IMR-90 (cell line): ENCODE measurements around the gene NEAT1. TPM values are rescaled to one million over a fixed set of nuclear protein-coding genes. Genes with fewer than 3 reads are reported as not detected.

Source experiments
- ATAC-seq: fragments of 200-7000 bp; cut with Tn5 transposase; 2 replicates; pipeline ENCODE4 v1.9.1; 2020; ENCODE audit warnings: low read depth, mild to moderate bottlenecking, moderate library complexity
- BruUV-seq: library from RNA; stranded (reverse); fragments of 400-500 nt; replicated peaks from 2 replicates; lab custom pipeline; 2021; lab: Mats Ljungman, UMichigan
- CTCF ChIA-PET: fragments of 300-600 bp; formaldehyde crosslinking; extraction: SDS; loops from one replicate; lab custom pipeline; 2021; ENCODE audit warnings: antibody characterized with exemption; lab: Yijun Ruan, JAX
- POLR2A ChIA-PET: fragments of 300-600 bp; sonication (Branson Sonifier 250); formaldehyde crosslinking; loops from one replicate; lab custom pipeline; 2022; ENCODE audit warnings: antibody characterized with exemption; ENCODE audit not compliant: unreplicated experiment; lab: Charles Lee
- DNase-seq: peaks from one replicate; pipeline ENCODE4 v3.0.0; 2013
- H2AFZ ChIP-seq: replicated peaks from 2 replicates; pipeline ENCODE3; 2013; ENCODE audit warnings: low read length, mild to moderate bottlenecking; ENCODE audit not compliant: poor library complexity
- H2AK5ac ChIP-seq: 2 replicates; pipeline ENCODE4 v1.6.1; 2013; ENCODE audit warnings: low read depth, low read length, inconsistent platforms
- H2AK9ac ChIP-seq: replicated peaks from 2 replicates; pipeline ENCODE3; 2013; ENCODE audit warnings: mild to moderate bottlenecking, low read depth, low read length, moderate library complexity; ENCODE audit not compliant: poor library complexity
- H2BK120ac ChIP-seq: 2 replicates; pipeline ENCODE4 v1.6.1; 2013; ENCODE audit warnings: low read depth, low read length, inconsistent platforms
- H2BK15ac ChIP-seq: 3 replicates; pipeline ENCODE4 v1.6.1; 2013; ENCODE audit warnings: low read depth, low read length, inconsistent platforms
- H2BK20ac ChIP-seq: 2 replicates; pipeline ENCODE4 v1.6.1; 2013; ENCODE audit warnings: low read depth, mild to moderate bottlenecking, inconsistent platforms, low read length, moderate library complexity
- H2BK5ac ChIP-seq: 2 replicates; pipeline ENCODE4 v1.6.1; 2013; ENCODE audit warnings: mild to moderate bottlenecking, low read depth, low read length, inconsistent platforms; ENCODE audit not compliant: poor library complexity, severe bottlenecking
- H3K14ac ChIP-seq: replicated peaks from 2 replicates; pipeline ENCODE4 v1.6.1; 2013; ENCODE audit warnings: low read depth, low read length, inconsistent platforms
- H3K18ac ChIP-seq: 2 replicates; pipeline ENCODE4 v1.6.1; 2013; ENCODE audit warnings: low read depth, low read length, control low read depth
- H3K23ac ChIP-seq: 2 replicates; pipeline ENCODE4 v1.6.1; 2013; ENCODE audit warnings: low read depth, low read length, inconsistent platforms
- H3K27ac ChIP-seq: 2 replicates; pipeline ENCODE4 v1.5.1; 2013; ENCODE audit warnings: mild to moderate bottlenecking, control low read depth, low read length; ENCODE audit not compliant: insufficient read depth
- H3K27me3 ChIP-seq: 2 replicates; pipeline ENCODE4 v1.6.1; 2013; ENCODE audit warnings: low read length; ENCODE audit not compliant: control insufficient read depth, insufficient read depth
- H3K36me3 ChIP-seq: 2 replicates; pipeline ENCODE4 v1.6.1; 2013; ENCODE audit warnings: low read length, mixed read lengths; ENCODE audit not compliant: control insufficient read depth, insufficient read depth
- H3K4ac ChIP-seq: 2 replicates; pipeline ENCODE4 v1.6.1; 2013; ENCODE audit warnings: low read depth, low read length, inconsistent platforms
- H3K4me1 ChIP-seq: 2 replicates; pipeline ENCODE4 v1.6.1; 2013; ENCODE audit warnings: low read length, mixed read lengths; ENCODE audit not compliant: control insufficient read depth, insufficient read depth
- H3K4me2 ChIP-seq: 2 replicates; pipeline ENCODE4 v1.6.1; 2013; ENCODE audit warnings: low read depth, mild to moderate bottlenecking, control low read depth, low read length, moderate library complexity
- H3K4me3 ChIP-seq: 2 replicates; pipeline ENCODE4 v1.5.1; 2013; ENCODE audit warnings: low read depth, mild to moderate bottlenecking, control low read depth, low read length, moderate library complexity; ENCODE audit not compliant: insufficient read depth
- H3K56ac ChIP-seq: 2 replicates; pipeline ENCODE4 v1.6.1; 2013; ENCODE audit warnings: low read length, inconsistent platforms; ENCODE audit not compliant: insufficient read depth; ENCODE audit errors: extremely low read depth
- H3K79me1 ChIP-seq, 2 experiments: 2 replicates each; pipeline ENCODE4 v1.6.1; 2013; ENCODE audit warnings: low read length in 2 of 2, inconsistent platforms in 1 of 2, low read depth in 1 of 2
- H3K9ac ChIP-seq: 2 replicates; pipeline ENCODE4 v1.6.1; 2013; ENCODE audit warnings: low read depth, low read length, control low read depth
- H3K9me1 ChIP-seq: 2 replicates; pipeline ENCODE4 v1.6.1; 2013; ENCODE audit warnings: low read length, inconsistent platforms; ENCODE audit not compliant: insufficient read depth
- H3K9me3 ChIP-seq: 2 replicates; pipeline ENCODE4 v1.6.1; 2013; ENCODE audit warnings: low read length; ENCODE audit not compliant: control insufficient read depth, insufficient read depth
- H4K20me1 ChIP-seq: 2 replicates; pipeline ENCODE4 v1.6.1; 2013; ENCODE audit warnings: low read length, inconsistent platforms; ENCODE audit not compliant: insufficient read depth
- H4K5ac ChIP-seq: 2 replicates; pipeline ENCODE4 v1.6.1; 2013; ENCODE audit warnings: mild to moderate bottlenecking, low read depth, low read length, control low read depth
- H4K8ac ChIP-seq, 2 experiments: 2 replicates each; pipeline ENCODE4 v1.6.1; 2013; ENCODE audit warnings: low read depth in 2 of 2, low read length in 2 of 2, control low read depth in 1 of 2, inconsistent platforms in 1 of 2
- H4K91ac ChIP-seq: 2 replicates; pipeline ENCODE4 v1.6.1; 2013; ENCODE audit warnings: low read depth, low read length, inconsistent platforms; ENCODE audit not compliant: insufficient read depth
- CEBPB ChIP-seq: IDR thresholded peaks from 2 replicates; pipeline ENCODE4 v1.6.1; 2012; ENCODE audit warnings: low read depth, low read length, improper control_type of control experiment
- ELK1 ChIP-seq: fragments of 150-350 bp; IDR thresholded peaks from 2 replicates; pipeline ENCODE4 v1.6.1; 2016; ENCODE audit warnings: low read depth, mild to moderate bottlenecking, low read length, moderate library complexity, borderline replicate concordance
- MAZ ChIP-seq: IDR thresholded peaks from 2 replicates; pipeline ENCODE4 v1.6.1; 2012; ENCODE audit warnings: low read depth, mild to moderate bottlenecking, low read length, improper control_type of control experiment, moderate library complexity, borderline replicate concordance
- MXI1 ChIP-seq: IDR thresholded peaks from 2 replicates; pipeline ENCODE4 v1.6.1; 2012; ENCODE audit warnings: low read depth, mild to moderate bottlenecking, low read length, moderate library complexity, borderline replicate concordance
- NFE2L2 ChIP-seq: fragments of 150-350 bp; IDR thresholded peaks from 2 replicates; pipeline ENCODE4 v1.6.1; 2016; ENCODE audit warnings: low read depth, mild to moderate bottlenecking, low read length
- POLR2A ChIP-seq: IDR thresholded peaks from 2 replicates; pipeline ENCODE4 v1.6.1; 2012; ENCODE audit warnings: mild to moderate bottlenecking, low read depth, low read length
- RAD21 ChIP-seq: IDR thresholded peaks from 2 replicates; pipeline ENCODE4 v1.6.1; 2012; ENCODE audit warnings: low read length, improper control_type of control experiment
- RFX5 ChIP-seq: IDR thresholded peaks from 2 replicates; pipeline ENCODE4 v1.8.0; 2012; ENCODE audit warnings: low read depth, mild to moderate bottlenecking, low read length, moderate library complexity
- WGBS, 2 experiments: methylation state at CpG; one replicate each; pipeline versions ENCODE4 v1.1.5 to v1.1.7; 2013; ENCODE audit warnings: missing lambda C conversion rate in 2 of 2; ENCODE audit not compliant: insufficient read length in 1 of 2; ENCODE audit errors: extremely low coverage in 2 of 2; 5-methylcytosine and 5-hydroxymethylcytosine counted together
- dilution Hi-C: fragments of 300-500 bp; cut with HindIII; formaldehyde crosslinking; loops from one replicate; pipeline ENCODE4 v1.14.3; 2018; ENCODE audit warnings: low sequenced_read_pairs; ENCODE audit not compliant: unreplicated experiment
- in situ Hi-C: fragments of 300-500 bp; cut with MboI; formaldehyde crosslinking; loops from 3 replicates; pipeline ENCODE4 v1.14.3; 2019; ENCODE audit warnings: low sequenced_read_pairs, inconsistent platforms, mixed read lengths
- intact Hi-C: fragments of 100-400 bp; cut with micrococcal nuclease; formaldehyde crosslinking; loops from 2 replicates; pipeline ENCODE4 v1.10.0; 2022
- polyA plus RNA-seq, 3 experiments: library from polyadenylated mRNA; depleted of rRNA; stranded (reverse); fragments of >200 nt; gene quantifications; 2 replicates each; pipeline ENCODE4 v1.2.3, GENCODE V29; 2012; ENCODE audit warnings: low replicate concordance in 1 of 3
- total RNA-seq: library from RNA; depleted of rRNA; stranded (reverse); fragments of >200 nt; gene quantifications from 2 replicates; pipeline ENCODE4 v1.2.3, GENCODE V29; 2012

NEAT1 gene
- total and polyA plus RNA-seq, 2 of the 4 experiments (the other 2 are of a cell fraction), result 30.1 to 114 TPM

DNA sequence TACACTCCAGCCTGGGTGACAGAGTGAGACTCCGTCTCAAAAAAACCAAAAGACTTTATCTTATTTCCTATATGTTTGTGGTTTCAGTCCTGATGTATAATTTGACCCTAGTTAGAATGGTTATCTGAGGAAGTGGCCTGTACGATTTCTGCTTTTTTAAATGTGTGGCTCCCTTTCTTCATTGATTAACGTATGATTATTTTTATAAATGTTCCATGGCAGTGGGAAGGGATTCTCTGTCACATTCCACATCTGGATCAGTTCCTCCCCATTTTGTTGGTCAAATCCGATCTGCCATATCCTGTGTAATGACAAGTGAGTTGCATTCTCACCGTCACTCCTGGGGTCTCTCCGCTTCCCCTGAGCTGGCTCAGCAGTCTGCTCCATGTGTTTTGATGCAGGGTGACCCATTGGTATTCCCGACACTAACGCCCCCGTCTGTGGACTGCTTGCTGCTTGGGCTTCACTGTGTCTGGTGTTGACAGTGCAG lies 20.3 kb downstream of the NEAT1 start:
- Histone ChIP-seq H3K9ac (no peak overlapping the region), H2BK20ac (no peak overlapping the region), H2BK5ac (peak overlapping the region; percentile 15), H3K79me1 (peaks cover 7 to 71% of the 10 kb centered on the region in 2 experiments), H3K9me3 (no peaks in the 10 kb centered on the region), H3K4me1 (peaks cover 4% of the 10 kb centered on the region; the same call in 1 of the 2 replicates), H3K14ac (0 out of 2 replicates have a peak overlapping the region, but pooled peaks have one; percentile 10), H4K20me1 (peaks cover 97% of the 10 kb centered on the region), H4K5ac (no peak overlapping the region), H3K56ac (no peak overlapping the region), H2BK120ac (no peak overlapping the region), H3K4me2 (no peak overlapping the region; the same call in 1 of the 2 replicates), H3K4ac (no peak overlapping the region), H3K9me1 (peaks cover 16% of the 10 kb centered on the region), H3K23ac (no peak overlapping the region), H3K27me3 (no peaks in the 10 kb centered on the region), H2BK15ac (no peak overlapping the region), H2AFZ (no peak overlapping the region), H4K91ac (no peak overlapping the region), H3K4me3 (no peak overlapping the region), H3K18ac (no peak overlapping the region), H2AK5ac (no peak overlapping the region), H3K36me3 (peaks cover 52% of the 10 kb centered on the region), H2AK9ac (no peak overlapping the region), H3K27ac (peak overlapping the region; percentile 21; the same call in 1 of the 2 replicates), H4K8ac (no peak overlapping the region)
- dilution Hi-C loops, result no loop called here
- no peak for ATAC-seq
- WGBS, 2 experiments, result no CpG with 5 or more reads among the region's 9 CpGs
- no TSS peak for BruUV-seq
- DNase-seq, result peak; percentile 42
- intact Hi-C loops, result no loop called here
- TF ChIP-seq MAZ (no peak), RFX5 (no peak), CEBPB (no peak), RAD21 (no peak), ELK1 (no peak), POLR2A (peak; percentile 31; the same call in 1 of the 2 replicates), MXI1 (no peak), NFE2L2 (peak; percentile 16; the same call in 1 of the 2 replicates)
- in situ Hi-C loops, result no loop called here
- ChIA-PET CTCF (no interaction called here), POLR2A (interaction anchor here (0.6 kb wide), 1 partner anchor 56 kb away, joined by 5 read pairs; the partner anchor contains the start of gene MALAT1)
